Retina (tissue), 1 donor: ENCODE measurements around the gene KRTAP5-5.
"Not testable (repeated sequence)": the region's sequence is repeated elsewhere in the genome, so short reads cannot be mapped to it uniquely, and the experiment has no call there.

Source experiments
- DNase-seq: peaks from one replicate; pipeline ENCODE4 v3.0.0-alpha.2; 2016

Gene KRTAP5-5

GRCh38 chr11:1642288-1643145 lies 12.9 kb downstream of the KRTAP5-5 start:
- DNase-seq, result no peak

GRCh38 chr11:1643146-1643690 lies 13.6 kb downstream of the KRTAP5-5 start:
- DNase-seq, result no peak

DNA sequence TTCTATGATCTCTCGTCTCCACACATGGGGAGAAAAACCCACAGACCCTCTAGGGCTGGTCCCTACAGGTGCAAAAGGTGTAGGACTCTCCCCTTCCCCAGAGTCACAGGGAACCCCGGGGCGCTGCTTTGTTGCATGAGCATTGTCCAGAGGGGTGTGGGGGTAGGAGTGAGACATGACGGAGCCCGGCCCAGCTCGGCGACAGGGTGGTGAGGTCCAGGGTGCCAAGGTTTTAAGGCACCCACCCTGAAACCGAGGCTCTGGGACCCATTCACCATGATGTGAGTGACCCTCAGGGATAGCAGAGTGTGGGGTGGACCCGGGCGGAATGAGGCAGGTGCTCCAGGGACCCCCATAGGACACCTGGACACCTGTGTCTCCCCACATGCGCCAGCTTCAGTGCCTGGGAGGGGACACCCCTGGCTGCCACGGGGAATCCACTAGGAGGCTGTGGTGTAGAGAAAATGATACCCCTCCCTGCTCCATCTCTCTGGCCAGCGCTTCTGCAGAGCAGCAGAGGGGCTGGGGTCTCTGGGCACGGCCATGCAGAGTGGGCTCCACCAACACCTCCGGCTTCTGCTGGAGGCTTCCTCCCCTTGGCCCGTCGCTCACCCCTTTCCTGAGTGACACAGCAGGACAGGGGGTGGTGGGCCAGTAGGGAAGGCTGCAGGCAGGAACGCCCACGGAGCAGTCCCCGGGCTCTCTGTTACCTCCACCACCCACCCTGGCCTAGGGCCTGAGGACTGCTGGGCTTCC lies 15.2 kb downstream of the KRTAP5-5 start:
- no peak for DNase-seq

GRCh38 chr11:1645357-1645821 lies 15.8 kb downstream of the KRTAP5-5 start:
- no peak for DNase-seq

- not testable (repeated sequence) for DNase-seq
These were observed 17.0 kb downstream of the KRTAP5-5 start for GRCh38 chr11:1646540-1646939.

DNA sequence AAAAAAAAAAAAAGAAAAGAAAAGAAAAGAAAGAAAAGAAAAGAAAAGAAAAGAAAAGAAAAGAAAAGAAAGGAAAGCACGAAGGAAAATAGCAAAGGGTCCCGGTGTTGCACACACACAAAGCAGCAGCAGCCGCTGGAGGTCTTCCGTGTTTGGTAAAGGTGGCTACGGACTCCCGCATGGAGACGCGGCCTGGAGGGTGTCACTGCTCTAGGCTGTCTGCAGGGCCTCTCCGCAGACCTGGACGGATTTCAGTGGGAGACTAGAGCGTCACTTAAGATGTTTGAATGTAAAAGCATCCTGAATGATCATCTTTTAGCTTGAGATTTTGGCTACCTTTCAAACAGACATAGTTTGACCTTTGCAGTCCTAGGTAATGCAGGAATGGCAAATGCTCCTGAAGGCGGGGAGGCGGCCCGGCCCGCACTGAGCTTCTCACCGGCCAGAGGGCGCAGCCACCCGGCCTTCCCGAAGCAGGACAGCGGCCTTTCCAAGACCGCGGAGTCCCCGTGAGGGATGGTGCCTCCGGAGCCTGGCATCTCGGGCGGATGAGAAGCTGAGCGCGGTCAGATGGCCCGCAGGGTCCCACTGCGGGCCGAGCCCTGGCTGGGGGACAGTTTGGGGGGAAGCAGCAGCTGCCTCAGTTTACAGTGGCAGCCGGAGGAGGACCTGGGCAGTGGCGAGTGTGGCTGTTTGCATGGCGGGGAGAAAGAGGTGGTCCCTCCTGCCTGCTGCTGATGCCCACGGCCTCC lies 18.5 kb downstream of the KRTAP5-5 start:
- no peak for DNase-seq

- no peak for DNase-seq
These were observed 19.3 kb downstream of the KRTAP5-5 start for GRCh38 chr11:1648653-1649420.

DNA sequence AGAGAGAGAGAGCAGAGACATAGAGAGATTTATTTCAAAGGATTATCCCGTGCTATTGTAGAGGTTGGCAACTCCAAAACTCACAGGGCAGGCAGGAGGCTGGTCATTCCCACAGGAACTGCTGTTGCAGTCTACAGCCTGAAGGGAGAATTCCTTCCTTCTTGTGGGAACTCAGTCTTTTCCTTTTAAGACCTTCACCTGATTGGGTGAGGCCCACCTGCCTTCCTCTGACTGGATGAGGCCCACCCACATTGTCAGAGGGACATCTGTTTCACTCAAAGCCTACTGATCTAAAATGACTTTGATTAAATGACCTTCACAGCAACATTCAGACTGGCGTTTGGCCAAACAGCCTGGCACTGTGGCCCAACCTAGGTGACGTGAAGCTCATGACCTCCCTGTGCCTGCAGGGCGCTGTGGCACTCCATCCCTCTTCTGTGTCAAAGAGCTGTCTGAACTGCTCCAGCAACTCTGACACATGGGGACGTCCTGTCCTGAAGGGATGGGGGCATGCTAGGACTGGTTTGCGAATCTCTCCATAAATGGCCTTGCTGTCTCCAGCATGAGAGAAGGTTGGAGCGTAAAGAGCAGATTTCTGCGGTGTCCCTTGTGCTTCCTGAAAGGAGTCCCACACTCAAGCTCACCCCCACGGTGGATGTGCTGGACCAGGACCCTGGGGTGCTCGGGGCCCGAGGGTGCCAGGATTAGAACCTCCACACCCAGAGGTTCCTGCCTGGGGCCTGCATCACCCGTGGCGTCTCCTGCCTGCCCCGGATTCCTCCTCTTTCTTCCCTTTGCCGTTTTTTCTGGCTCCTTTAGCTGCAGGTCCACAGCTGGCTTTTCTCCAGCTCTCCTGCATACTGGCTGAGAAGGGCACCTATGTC lies 20.7 kb downstream of the KRTAP5-5 start:
- DNase-seq, result no peak

GRCh38 chr11:1650918-1651262 lies 21.3 kb downstream of the KRTAP5-5 start:
- no peak for DNase-seq

- no peak for DNase-seq
These were observed 21.9 kb downstream of the KRTAP5-5 start for GRCh38 chr11:1651411-1651980.

DNA sequence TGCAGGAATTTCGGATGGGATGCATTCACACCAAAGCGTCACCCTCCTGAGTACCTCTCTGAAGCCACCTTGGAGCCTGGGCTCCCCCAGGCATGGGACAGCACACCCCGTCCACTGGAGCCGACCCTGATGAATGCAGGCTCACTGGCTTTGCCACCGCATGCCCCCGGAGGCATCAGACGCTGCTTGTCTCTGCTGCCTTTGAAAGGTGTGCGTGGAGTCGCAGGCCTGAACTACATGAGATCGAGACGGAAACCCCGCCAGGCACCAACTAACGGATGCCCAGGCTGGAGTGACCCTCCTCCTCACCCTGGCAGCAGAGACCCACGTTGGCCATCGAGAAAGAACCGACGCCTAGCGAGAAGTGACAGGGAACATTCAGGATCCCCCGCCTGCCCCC lies 22.5 kb downstream of the KRTAP5-5 start:
- no peak for DNase-seq

DNA sequence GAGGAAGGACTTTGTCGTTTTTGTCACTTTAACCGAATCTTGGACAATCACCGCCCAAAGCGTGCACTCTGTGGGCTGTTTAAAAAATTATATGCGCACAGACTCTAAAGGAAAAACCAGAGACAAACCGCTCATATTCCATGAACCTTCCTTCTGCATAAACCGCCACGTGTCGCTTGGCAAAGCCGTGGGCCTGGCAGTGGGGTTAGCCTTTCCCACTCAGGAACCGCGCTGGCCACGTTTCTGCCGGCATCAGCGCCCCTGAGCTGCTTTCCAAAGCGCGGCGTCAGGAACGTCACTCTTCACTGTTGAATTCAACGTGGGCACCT lies 22.8 kb downstream of the KRTAP5-5 start:
- DNase-seq, result no peak

GRCh38 chr11:1652771-1653540 lies 23.4 kb downstream of the KRTAP5-5 start:
- peak; percentile 89 for DNase-seq

GRCh38 chr11:1653541-1654387 lies 24.2 kb downstream of the KRTAP5-5 start:
- DNase-seq, result no peak

DNA sequence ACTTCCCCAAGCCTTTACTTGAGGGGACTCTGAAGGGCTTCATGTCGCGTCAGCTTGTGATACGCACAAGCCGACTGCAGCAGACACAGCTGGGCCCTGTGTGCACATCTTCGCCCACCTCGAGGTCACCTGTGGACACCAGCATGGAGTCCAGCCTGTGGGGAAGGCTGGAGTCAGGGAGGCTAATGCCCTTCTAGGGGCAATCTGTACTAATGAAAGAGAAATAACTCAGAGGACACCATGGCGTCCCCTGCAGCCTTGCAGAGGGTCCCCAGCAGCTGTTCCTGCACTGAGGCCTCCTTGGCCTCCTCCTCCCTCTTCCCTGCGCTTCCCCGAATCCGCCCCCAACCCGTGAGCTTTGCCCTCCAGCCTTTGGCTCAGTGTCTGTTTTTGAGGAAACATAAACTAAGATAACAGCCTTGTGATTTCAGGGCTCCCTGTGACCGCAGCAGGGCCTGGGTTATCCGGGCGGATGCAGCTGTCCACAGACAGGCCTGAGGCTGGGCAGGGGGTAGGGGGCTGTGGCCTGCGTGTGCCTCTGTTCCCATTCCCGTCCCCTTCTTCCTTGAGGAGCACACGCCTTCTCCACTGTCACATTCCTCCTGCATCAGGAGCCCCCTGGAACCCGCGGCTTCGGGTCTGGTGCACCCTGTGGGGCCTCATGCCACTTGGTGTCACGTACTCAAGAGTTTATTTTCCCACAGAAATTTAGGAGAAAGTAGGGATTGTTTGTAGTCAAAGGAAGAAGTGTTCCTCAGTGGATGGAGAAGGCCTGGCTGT lies 25.0 kb downstream of the KRTAP5-5 start:
- DNase-seq, result no peak

GRCh38 chr11:1655168-1656060 lies 25.8 kb downstream of the KRTAP5-5 start:
- DNase-seq, result no peak

GRCh38 chr11:1656061-1656441 lies 26.5 kb downstream of the KRTAP5-5 start:
- no peak for DNase-seq
